Fibroblast of villous mesenchyme (primary cell): Measurements from ENCODE around the gene TPD52L3. TPM values are rescaled to one million over a fixed set of nuclear protein-coding genes. Genes with fewer than 3 reads are reported as not detected.

Experiments
- DNase-seq: peaks from one replicate; pipeline ENCODE4 v3.0.0-alpha.2; 2010; ENCODE audit warnings: low read depth
- H3K4me3 ChIP-seq: 2 replicates; pipeline ENCODE4 v1.5.1; 2011; ENCODE audit warnings: low read depth, mild to moderate bottlenecking, low read length
- total RNA-seq: library from RNA; depleted of rRNA; stranded (reverse); fragments of >200 nt; gene quantifications from 2 replicates; pipeline ENCODE4 v1.2.3, GENCODE V29; 2012
- TF ChIP-seq, protein P1 (sequence below): IDR thresholded peaks from 2 replicates; pipeline ENCODE4 v1.5.1; 2012; ENCODE audit warnings: low read depth, mild to moderate bottlenecking, low read length; ENCODE audit not compliant: insufficient read depth

TPD52L3 gene
- total RNA-seq, 1 donor, result not detected

DNA sequence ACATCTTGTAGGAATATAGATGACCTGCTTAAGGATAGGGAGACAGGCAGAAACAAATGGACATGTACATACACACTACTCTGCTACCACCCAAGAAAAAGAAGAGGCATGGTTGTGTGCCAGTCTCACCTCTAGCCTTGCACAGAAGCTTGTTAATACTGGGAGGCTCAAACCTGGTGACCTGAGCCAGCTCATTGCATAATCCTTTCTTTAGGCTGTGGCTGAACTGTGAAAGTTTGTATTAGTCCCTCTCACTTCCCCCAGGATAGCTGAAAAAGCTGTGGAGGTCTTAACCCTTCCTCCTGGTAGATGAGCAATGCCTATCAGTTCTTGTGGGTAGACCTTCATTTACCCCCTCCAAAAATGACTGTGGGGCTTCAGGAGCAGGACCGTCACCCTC lies 28.7 kb downstream of the TPD52L3 start:
- DNase-seq, result no peak
- TF ChIP-seq, protein P1, sequence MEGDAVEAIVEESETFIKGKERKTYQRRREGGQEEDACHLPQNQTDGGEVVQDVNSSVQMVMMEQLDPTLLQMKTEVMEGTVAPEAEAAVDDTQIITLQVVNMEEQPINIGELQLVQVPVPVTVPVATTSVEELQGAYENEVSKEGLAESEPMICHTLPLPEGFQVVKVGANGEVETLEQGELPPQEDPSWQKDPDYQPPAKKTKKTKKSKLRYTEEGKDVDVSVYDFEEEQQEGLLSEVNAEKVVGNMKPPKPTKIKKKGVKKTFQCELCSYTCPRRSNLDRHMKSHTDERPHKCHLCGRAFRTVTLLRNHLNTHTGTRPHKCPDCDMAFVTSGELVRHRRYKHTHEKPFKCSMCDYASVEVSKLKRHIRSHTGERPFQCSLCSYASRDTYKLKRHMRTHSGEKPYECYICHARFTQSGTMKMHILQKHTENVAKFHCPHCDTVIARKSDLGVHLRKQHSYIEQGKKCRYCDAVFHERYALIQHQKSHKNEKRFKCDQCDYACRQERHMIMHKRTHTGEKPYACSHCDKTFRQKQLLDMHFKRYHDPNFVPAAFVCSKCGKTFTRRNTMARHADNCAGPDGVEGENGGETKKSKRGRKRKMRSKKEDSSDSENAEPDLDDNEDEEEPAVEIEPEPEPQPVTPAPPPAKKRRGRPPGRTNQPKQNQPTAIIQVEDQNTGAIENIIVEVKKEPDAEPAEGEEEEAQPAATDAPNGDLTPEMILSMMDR, result no peak
- no peak overlapping the region for H3K4me3 ChIP-seq

DNA sequence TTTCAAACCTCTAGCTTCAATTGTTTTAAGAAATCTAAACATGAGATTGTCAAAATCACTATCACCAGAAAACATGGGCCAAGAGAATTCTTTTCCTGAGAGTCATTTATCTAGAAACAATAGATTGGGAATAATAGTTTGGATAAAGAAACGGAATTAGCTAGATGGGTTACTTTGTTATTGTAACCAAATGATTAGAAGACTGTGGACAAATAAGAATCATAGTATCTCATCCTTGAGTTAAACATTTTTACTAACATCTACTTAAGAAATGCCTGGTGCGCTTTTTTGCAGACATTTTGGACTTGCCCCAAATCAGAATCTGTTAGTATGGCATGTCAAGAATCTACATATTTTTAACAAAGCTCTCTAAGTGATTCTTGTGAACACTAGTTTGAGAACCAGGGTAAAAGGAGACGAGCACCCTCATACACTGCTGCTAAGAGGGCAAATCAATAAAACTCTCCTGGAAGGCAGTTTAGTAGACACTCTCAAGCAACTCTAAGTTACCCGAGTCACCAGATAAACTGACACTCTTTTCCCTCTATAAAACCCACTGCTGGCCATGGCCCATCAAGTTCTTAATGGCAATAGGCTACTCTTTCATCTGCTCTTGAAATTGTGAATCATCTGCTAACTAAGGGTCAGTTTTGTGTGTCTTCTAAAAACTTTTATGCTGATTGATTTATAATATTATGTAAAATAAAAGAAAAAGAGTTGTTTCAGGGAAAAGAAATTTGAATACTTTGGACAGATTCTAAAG lies 39.1 kb downstream of the TPD52L3 start:
- TF ChIP-seq, protein P1, result no peak
- no peak overlapping the region for H3K4me3 ChIP-seq
- no peak for DNase-seq

DNA sequence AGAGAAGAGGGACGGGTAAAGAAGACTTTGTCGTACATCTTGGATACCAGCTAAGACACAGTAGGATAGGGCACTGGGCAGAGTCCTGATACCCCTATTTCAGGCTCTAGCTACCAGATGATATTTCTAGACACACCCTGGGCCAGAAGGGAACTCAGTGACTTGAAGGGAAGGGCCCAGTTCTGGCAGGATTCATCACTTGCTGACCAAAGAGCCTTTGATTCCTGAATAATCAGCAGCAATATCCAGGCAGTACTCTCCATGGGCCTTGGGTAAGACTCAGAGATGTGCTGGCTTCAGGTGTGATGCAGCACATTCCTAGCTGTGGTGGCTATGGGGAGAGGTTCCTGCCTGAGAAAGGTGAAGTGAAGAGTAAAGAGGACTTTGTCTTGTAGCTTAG lies 40.7 kb downstream of the TPD52L3 start:
- H3K4me3 ChIP-seq, result no peak overlapping the region
- no peak for DNase-seq
- TF ChIP-seq, protein P1, result no peak

Other genes with a start within 250 kb of the TPD52L3 start
- 1.3 and 7.3 TPM in 2 replicates for gene IL33, start 112.6 kb upstream of the TPD52L3 start, total RNA-seq
- gene UHRF2, start 84.8 kb downstream of the TPD52L3 start, total RNA-seq, result 46.4 and 54.0 TPM in 2 replicates